Measurements from ENCODE around the gene ZNF430. TPM values are rescaled to one million over a fixed set of nuclear protein-coding genes. Genes with fewer than 3 reads are reported as not detected.
"Not testable (repeated sequence)": the region's sequence is repeated elsewhere in the genome, so short reads cannot be mapped to it uniquely, and the experiment has no call there.

The ZNF430 gene
- total RNA-seq, 1 experiment from 2014 or later: 12.3 TPM

DNA sequence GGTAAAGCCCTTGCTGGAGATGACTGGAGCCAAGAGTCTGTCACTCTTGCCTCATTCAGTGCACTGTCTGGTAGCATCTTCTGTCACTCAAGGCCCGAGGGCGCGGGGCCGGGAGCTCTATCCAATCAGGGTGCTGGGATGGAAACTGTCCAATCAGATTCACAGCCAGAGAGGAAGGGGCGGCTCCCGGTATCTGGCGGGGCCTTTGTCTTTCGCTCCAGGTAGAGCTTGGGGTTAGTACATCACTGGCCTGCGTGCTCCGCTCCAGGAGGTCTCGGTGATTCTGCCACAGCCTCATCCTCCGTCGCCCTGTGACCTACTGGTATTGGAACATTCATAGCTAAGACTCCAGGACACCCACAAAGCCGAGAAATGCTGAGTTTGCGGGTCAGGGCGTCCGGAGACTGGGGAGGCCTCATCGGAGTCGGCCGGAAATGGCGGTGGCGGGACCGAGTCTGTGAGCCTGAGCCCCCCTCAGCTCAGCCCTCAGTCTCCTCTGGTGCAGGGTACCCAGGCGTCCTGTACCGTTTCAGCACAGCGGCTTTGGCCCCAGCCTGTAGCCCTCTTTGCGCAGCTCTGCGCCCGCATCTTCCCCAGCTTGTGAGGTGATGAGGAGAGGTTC lies 20.6 kb upstream of the ZNF430 start (continued):
- TF ChIP-seq TEAD1 (CRISPR knock-in tag; IDR thresholded peaks at IDR 0.05): peak; percentile 61; the same call in 1 of the 2 replicates
- TF ChIP-seq, protein P1, sequence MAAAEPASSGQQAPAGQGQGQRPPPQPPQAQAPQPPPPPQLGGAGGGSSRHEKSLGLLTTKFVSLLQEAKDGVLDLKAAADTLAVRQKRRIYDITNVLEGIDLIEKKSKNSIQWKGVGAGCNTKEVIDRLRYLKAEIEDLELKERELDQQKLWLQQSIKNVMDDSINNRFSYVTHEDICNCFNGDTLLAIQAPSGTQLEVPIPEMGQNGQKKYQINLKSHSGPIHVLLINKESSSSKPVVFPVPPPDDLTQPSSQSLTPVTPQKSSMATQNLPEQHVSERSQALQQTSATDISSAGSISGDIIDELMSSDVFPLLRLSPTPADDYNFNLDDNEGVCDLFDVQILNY (CRISPR knock-in tag; IDR thresholded peaks at IDR 0.05): 0 out of 2 replicates have a peak, but pooled peaks have one; percentile 53
- peak; percentile 63; the same call in 1 of the 2 replicates for TF ChIP-seq NR1H2 (CRISPR knock-in tag; IDR thresholded peaks at IDR 0.05)
- TF ChIP-seq CREB1 (CRISPR knock-in tag; IDR thresholded peaks at IDR 0.05): no peak
- TF ChIP-seq JUN (CRISPR knock-in tag; IDR thresholded peaks at IDR 0.05): 0 out of 2 replicates have a peak, but pooled peaks have one; percentile 36
- TF ChIP-seq TP53 (CRISPR knock-in tag; IDR thresholded peaks at IDR 0.05): peak; percentile 86
- peak; percentile 70; the same call in 1 of the 2 replicates for TF ChIP-seq NFE2L1 (CRISPR knock-in tag; IDR thresholded peaks at IDR 0.05)
- TF ChIP-seq, protein P2, sequence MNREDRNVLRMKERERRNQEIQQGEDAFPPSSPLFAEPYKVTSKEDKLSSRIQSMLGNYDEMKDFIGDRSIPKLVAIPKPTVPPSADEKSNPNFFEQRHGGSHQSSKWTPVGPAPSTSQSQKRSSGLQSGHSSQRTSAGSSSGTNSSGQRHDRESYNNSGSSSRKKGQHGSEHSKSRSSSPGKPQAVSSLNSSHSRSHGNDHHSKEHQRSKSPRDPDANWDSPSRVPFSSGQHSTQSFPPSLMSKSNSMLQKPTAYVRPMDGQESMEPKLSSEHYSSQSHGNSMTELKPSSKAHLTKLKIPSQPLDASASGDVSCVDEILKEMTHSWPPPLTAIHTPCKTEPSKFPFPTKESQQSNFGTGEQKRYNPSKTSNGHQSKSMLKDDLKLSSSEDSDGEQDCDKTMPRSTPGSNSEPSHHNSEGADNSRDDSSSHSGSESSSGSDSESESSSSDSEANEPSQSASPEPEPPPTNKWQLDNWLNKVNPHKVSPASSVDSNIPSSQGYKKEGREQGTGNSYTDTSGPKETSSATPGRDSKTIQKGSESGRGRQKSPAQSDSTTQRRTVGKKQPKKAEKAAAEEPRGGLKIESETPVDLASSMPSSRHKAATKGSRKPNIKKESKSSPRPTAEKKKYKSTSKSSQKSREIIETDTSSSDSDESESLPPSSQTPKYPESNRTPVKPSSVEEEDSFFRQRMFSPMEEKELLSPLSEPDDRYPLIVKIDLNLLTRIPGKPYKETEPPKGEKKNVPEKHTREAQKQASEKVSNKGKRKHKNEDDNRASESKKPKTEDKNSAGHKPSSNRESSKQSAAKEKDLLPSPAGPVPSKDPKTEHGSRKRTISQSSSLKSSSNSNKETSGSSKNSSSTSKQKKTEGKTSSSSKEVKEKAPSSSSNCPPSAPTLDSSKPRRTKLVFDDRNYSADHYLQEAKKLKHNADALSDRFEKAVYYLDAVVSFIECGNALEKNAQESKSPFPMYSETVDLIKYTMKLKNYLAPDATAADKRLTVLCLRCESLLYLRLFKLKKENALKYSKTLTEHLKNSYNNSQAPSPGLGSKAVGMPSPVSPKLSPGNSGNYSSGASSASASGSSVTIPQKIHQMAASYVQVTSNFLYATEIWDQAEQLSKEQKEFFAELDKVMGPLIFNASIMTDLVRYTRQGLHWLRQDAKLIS (CRISPR knock-in tag; IDR thresholded peaks at IDR 0.05; ENCODE audit: borderline replicate concordance): no peak
- TF ChIP-seq, protein P3, sequence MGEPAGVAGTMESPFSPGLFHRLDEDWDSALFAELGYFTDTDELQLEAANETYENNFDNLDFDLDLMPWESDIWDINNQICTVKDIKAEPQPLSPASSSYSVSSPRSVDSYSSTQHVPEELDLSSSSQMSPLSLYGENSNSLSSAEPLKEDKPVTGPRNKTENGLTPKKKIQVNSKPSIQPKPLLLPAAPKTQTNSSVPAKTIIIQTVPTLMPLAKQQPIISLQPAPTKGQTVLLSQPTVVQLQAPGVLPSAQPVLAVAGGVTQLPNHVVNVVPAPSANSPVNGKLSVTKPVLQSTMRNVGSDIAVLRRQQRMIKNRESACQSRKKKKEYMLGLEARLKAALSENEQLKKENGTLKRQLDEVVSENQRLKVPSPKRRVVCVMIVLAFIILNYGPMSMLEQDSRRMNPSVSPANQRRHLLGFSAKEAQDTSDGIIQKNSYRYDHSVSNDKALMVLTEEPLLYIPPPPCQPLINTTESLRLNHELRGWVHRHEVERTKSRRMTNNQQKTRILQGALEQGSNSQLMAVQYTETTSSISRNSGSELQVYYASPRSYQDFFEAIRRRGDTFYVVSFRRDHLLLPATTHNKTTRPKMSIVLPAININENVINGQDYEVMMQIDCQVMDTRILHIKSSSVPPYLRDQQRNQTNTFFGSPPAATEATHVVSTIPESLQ (CRISPR knock-in tag; IDR thresholded peaks at IDR 0.05): no peak
- TF ChIP-seq RELA (CRISPR knock-in tag; IDR thresholded peaks at IDR 0.05; ENCODE audit: borderline replicate concordance): peak; percentile 64; the same call in 1 of the 2 replicates
- TF ChIP-seq, protein P4, sequence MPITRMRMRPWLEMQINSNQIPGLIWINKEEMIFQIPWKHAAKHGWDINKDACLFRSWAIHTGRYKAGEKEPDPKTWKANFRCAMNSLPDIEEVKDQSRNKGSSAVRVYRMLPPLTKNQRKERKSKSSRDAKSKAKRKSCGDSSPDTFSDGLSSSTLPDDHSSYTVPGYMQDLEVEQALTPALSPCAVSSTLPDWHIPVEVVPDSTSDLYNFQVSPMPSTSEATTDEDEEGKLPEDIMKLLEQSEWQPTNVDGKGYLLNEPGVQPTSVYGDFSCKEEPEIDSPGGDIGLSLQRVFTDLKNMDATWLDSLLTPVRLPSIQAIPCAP (CRISPR knock-in tag; IDR thresholded peaks at IDR 0.05): no peak
- TF ChIP-seq, protein P5, sequence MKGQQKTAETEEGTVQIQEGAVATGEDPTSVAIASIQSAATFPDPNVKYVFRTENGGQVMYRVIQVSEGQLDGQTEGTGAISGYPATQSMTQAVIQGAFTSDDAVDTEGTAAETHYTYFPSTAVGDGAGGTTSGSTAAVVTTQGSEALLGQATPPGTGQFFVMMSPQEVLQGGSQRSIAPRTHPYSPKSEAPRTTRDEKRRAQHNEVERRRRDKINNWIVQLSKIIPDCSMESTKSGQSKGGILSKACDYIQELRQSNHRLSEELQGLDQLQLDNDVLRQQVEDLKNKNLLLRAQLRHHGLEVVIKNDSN (CRISPR knock-in tag; IDR thresholded peaks at IDR 0.05): peak; percentile 28; the same call in 1 of the 2 replicates

DNA sequence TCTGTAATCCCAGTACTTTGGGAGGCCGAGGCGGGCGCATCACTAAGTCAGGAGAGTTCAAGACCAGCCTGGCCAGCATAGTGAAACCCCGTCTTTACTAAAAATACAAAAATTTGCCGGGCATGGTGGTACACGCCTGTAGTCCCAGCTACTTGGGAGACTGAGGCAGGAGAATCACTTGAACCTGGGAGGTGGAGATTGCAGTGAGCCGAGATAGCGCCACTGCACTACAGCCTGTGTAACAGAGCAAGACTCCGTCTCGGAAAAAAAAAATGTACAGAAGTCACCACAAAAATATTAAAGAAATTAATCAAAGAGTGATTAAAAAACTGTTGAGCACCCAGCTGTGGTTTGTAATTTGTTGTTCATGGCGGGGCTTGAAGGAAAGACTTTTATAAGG lies 781 bp downstream of the ZNF430 start:
- POLR2A ChIA-PET: interaction anchor here (1.5 kb wide), 1 partner anchor 121 kb away, joined by 12 read pairs; the partner anchor contains the start of gene ZNF431
- H3K9me3 Mint-ChIP-seq; H3K27me3 Mint-ChIP-seq (ENCODE audit: low read depth); CTCF ChIA-PET; ATAC-seq; H3K27ac Mint-ChIP-seq; DNase-seq (ENCODE audit: low spot score): not testable (repeated sequence)
- H3K36me3 Mint-ChIP-seq: peaks cover 34% of the 10 kb centered on the region
- peaks cover 26% of the 10 kb centered on the region for H3K4me1 Mint-ChIP-seq
- peak overlapping the region; percentile 99 for H3K4me3 Mint-ChIP-seq

DNA sequence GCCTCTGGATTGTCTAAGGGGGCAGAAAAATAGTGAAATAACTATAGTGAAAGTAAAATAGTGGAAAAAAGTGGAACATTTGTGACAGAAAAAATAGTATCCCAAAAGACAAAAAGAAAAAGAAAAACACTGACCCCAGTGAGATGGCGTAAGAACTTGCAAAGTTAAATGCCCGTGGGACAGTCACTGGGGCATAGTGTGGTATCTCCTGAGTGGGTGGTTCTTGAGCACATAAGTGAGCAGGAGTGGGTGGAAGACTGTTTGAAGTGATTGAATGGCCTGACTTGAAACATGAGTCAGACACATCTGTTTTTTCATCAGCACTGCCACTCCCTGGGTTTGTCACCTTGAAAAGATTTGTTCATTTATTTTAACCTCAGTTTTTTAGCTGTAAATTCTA lies 2.5 kb downstream of the ZNF430 start:
- ATAC-seq (no peak), DNase-seq (ENCODE audit: low spot score) (no peak)
- no peak overlapping the region for H3K27ac Mint-ChIP-seq
- peaks cover 42% of the 10 kb centered on the region for H3K36me3 Mint-ChIP-seq
- POLR2A ChIA-PET: no interaction called here
- peak overlapping the region; percentile 99; the same call in 1 of the 2 replicates for H3K4me3 Mint-ChIP-seq
- TF ChIP-seq SP1 (CRISPR knock-in tag; conservative IDR thresholded peaks at IDR 0.05) (no peak), ZNF396 (CRISPR knock-in tag; IDR thresholded peaks at IDR 0.05; ENCODE audit: borderline replicate concordance) (no peak), ZNF671 (CRISPR knock-in tag; IDR thresholded peaks at IDR 0.05) (no peak), ZNF219 (CRISPR knock-in tag; IDR thresholded peaks at IDR 0.05; ENCODE audit: borderline replicate concordance) (no peak)
- TF ChIP-seq, protein P6, sequence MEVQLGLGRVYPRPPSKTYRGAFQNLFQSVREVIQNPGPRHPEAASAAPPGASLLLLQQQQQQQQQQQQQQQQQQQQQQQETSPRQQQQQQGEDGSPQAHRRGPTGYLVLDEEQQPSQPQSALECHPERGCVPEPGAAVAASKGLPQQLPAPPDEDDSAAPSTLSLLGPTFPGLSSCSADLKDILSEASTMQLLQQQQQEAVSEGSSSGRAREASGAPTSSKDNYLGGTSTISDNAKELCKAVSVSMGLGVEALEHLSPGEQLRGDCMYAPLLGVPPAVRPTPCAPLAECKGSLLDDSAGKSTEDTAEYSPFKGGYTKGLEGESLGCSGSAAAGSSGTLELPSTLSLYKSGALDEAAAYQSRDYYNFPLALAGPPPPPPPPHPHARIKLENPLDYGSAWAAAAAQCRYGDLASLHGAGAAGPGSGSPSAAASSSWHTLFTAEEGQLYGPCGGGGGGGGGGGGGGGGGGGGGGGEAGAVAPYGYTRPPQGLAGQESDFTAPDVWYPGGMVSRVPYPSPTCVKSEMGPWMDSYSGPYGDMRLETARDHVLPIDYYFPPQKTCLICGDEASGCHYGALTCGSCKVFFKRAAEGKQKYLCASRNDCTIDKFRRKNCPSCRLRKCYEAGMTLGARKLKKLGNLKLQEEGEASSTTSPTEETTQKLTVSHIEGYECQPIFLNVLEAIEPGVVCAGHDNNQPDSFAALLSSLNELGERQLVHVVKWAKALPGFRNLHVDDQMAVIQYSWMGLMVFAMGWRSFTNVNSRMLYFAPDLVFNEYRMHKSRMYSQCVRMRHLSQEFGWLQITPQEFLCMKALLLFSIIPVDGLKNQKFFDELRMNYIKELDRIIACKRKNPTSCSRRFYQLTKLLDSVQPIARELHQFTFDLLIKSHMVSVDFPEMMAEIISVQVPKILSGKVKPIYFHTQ (CRISPR knock-in tag; IDR thresholded peaks at IDR 0.05): no peak
- TF ChIP-seq, protein P7, sequence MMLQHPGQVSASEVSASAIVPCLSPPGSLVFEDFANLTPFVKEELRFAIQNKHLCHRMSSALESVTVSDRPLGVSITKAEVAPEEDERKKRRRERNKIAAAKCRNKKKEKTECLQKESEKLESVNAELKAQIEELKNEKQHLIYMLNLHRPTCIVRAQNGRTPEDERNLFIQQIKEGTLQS (CRISPR knock-in tag; conservative IDR thresholded peaks at IDR 0.05): no peak
- CTCF ChIA-PET: no interaction called here
- no peaks in the 10 kb centered on the region for H3K27me3 Mint-ChIP-seq (ENCODE audit: low read depth)
- H3K9me3 Mint-ChIP-seq: no peaks in the 10 kb centered on the region
- peaks cover 26% of the 10 kb centered on the region for H3K4me1 Mint-ChIP-seq

All from WTC11 (cell line).